GM08714 (cell line): ENCODE results near the gene AFAP1.

Experiments used
- H3K4me3 ChIP-seq: fragments of 200-500 bp; sonication (Bioruptor generic); 2 replicates; pipeline ENCODE4 v1.5.1; 2014; ENCODE audit warnings: mild to moderate bottlenecking, low read length, inconsistent platforms
- ZNF274 ChIP-seq: IDR thresholded peaks from 2 replicates; pipeline ENCODE4 v1.6.1; 2012; ENCODE audit warnings: mild to moderate bottlenecking, low read depth, low read length

Gene AFAP1

GRCh38 chr4:7810783-7811535, 128.7 kb downstream of the AFAP1 start:
- no peak for TF ChIP-seq ZNF274
- H3K4me3 ChIP-seq = no peak overlapping the region

DNA sequence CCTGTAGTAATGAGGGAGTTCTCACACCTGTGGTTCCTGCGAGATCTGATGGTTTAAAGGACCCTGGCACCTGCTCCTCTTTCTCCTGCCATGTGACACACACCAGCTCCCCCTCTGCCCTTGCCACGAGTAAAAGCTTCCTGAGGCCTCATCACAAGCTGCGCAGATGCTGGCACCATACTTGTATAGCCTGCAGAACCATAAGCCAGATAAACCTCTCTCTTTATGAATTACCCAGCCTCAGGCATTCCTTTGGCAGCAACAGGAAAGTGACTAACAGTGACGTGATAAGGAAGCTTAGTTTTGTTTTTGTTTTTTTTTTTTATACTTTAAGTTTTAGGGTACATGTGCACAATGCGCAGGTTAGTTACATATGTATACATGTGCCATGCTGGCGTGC, 130.9 kb downstream of the AFAP1 start:
- TF ChIP-seq ZNF274 = no peak
- H3K4me3 ChIP-seq = no peak overlapping the region

GRCh38 chr4:7808181-7808580, 131.5 kb downstream of the AFAP1 start:
- no peak overlapping the region for H3K4me3 ChIP-seq
- TF ChIP-seq ZNF274 = no peak

DNA sequence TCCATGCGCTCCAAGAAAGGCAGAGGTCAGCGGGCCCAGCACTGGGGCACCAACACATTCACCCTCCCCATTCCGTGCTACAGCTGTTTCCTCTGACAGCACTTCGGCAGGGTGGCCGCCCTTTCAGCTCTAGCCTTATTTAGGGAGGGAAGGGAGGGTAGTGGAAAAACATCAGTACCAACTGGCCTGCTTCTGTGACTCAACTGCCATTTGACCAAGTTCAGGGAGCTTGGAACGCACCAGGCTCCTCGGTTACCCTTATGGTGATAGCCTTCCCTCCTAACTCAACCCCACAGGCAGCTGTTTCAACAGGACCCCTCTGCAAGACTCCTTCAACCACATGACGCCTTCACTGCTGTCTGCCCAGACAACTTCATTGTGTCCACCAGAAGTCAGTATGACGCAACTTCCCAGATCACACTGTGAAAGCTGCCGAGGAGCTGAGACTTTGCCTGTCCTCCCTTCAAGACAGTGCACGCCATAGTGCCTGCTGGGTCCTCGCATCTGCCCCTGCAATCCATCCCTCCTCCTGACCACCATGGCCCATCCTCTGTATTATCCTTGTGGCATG, 132.2 kb downstream of the AFAP1 start:
- H3K4me3 ChIP-seq = no peak overlapping the region
- TF ChIP-seq ZNF274 = no peak

GRCh38 chr4:7806338-7807090, 133.1 kb downstream of the AFAP1 start:
- TF ChIP-seq ZNF274 = no peak
- no peak overlapping the region for H3K4me3 ChIP-seq

- no peak for TF ChIP-seq ZNF274
- H3K4me3 ChIP-seq = no peak overlapping the region
Measured at GRCh38 chr4:7805533-7806337, 133.9 kb downstream of the AFAP1 start.

- no peak for TF ChIP-seq ZNF274
- no peak overlapping the region for H3K4me3 ChIP-seq
Measured at GRCh38 chr4:7804756-7805385, 134.8 kb downstream of the AFAP1 start.

GRCh38 chr4:7803992-7804755, 135.5 kb downstream of the AFAP1 start:
- no peak for TF ChIP-seq ZNF274
- no peak overlapping the region for H3K4me3 ChIP-seq

DNA sequence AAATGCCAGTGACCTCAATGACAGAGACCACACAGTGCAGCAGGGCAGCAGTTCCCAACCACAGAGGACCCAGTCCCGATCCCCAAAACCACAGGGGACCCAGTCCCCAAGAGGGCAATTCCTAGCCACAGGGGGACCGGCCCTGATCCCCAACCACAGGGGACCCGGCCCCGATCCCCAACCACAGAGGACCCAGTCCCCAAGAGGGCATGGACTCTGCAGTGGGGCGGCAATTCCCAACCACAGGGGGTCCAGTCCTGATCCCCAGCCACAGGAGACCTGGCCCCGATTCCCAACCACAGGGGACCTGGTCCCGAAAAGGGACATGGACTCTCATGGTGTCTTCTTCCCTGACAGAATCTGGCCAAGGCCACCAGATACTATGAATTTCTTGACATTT, 136.3 kb downstream of the AFAP1 start:
- no peak overlapping the region for H3K4me3 ChIP-seq
- TF ChIP-seq ZNF274 = no peak

GRCh38 chr4:7802093-7802726, 137.5 kb downstream of the AFAP1 start:
- TF ChIP-seq ZNF274 = no peak
- no peak overlapping the region for H3K4me3 ChIP-seq

DNA sequence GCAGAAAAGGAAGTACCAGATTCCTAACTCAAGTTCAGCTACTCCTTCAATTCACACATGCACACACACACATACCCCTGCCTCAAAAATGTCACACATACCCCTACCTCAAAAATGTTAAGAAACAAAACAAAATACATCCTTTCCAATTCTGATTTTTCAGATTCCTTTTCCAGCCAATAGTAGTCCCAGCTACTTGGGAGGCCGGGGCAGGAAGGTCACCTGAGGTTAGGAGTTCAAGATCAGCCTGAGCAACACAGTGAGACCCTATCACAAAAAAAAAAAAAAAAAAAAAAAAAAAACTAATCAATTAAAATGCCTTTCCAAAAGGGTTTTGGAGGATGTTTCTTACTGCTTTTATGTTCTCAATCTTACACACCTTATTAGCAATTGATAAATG, 138.0 kb downstream of the AFAP1 start:
- no peak overlapping the region for H3K4me3 ChIP-seq
- no peak for TF ChIP-seq ZNF274

- TF ChIP-seq ZNF274 = no peak
- no peak overlapping the region for H3K4me3 ChIP-seq
Measured at GRCh38 chr4:7801001-7801400, 138.7 kb downstream of the AFAP1 start.

- H3K4me3 ChIP-seq = no peak overlapping the region
- no peak for TF ChIP-seq ZNF274
Measured at GRCh38 chr4:7800410-7800809, 139.3 kb downstream of the AFAP1 start.

GRCh38 chr4:7799736-7800135, 139.9 kb downstream of the AFAP1 start:
- no peak for TF ChIP-seq ZNF274
- no peak overlapping the region for H3K4me3 ChIP-seq
